Left ventricle myocardium inferior (tissue), 1 donor: ENCODE data around the gene STAT5A. TPM values are rescaled to one million over a fixed set of nuclear protein-coding genes. Genes with fewer than 3 reads are reported as not detected.

Experiments
- DNase-seq: peaks from one replicate; pipeline ENCODE4 v3.0.0-alpha.2; 2020
- H3K27ac ChIP-seq: fragments of 200-600 bp; replicated peaks from 2 replicates; pipeline ENCODE4 v1.8.0; 2021
- H3K27me3 ChIP-seq: fragments of 200-600 bp; 2 replicates; pipeline ENCODE4 v1.8.0; 2021; ENCODE audit warnings: low read depth
- H3K36me3 ChIP-seq: fragments of 200-600 bp; 2 replicates; pipeline ENCODE4 v1.8.0; 2021
- H3K4me1 ChIP-seq: fragments of 200-600 bp; 2 replicates; pipeline ENCODE4 v1.8.0; 2021
- H3K4me3 ChIP-seq: fragments of 200-600 bp; 2 replicates; pipeline ENCODE4 v1.8.0; 2021; ENCODE audit warnings: mild to moderate bottlenecking, moderate library complexity
- H3K9me3 ChIP-seq: fragments of 200-600 bp; replicated peaks from 2 replicates; pipeline ENCODE4 v1.8.0; 2021
- CTCF ChIP-seq: fragments of 200-600 bp; IDR thresholded peaks from 2 replicates; pipeline ENCODE4 v1.8.0; 2021; ENCODE audit warnings: antibody characterized with exemption, mild to moderate bottlenecking, borderline replicate concordance
- intact Hi-C: fragments of 100-400 bp; cut with micrococcal nuclease; formaldehyde crosslinking; loops from one replicate; pipeline ENCODE4 v1.11.0; 2022
- total RNA-seq: library from RNA; stranded (reverse); fragmentation: NEBNext Ultra II Directional; extraction: Animal tissue kit (Norgen Biotek cat#: 25700); gene quantifications from one replicate; pipeline ENCODE4 v1.2.1, GENCODE V29; 2021
- donor health status: DM: no; HTN: yes; CAD: no; lungs with severe emphysema.

The STAT5A gene
- total RNA-seq, 1 donor from 2014 or later, result 16.7 TPM

- H3K36me3 ChIP-seq, result no peaks in the 10 kb centered on the region
- peaks cover 10% of the 10 kb centered on the region for H3K4me1 ChIP-seq
- no peaks in the 10 kb centered on the region for H3K9me3 ChIP-seq
- no peak overlapping the region for H3K4me3 ChIP-seq
- intact Hi-C loops, result no loop called here
- DNase-seq, result no peak
- no peaks in the 10 kb centered on the region for H3K27me3 ChIP-seq
- TF ChIP-seq CTCF, result no peak
- no peak overlapping the region for H3K27ac ChIP-seq
Observed at GRCh38 chr17:42266918-42267766, 21.2 kb upstream of the STAT5A start.

- Histone ChIP-seq H3K4me1 (peaks cover 21% of the 10 kb centered on the region), H3K4me3 (no peak overlapping the region), H3K9me3 (no peaks in the 10 kb centered on the region), H3K27me3 (no peaks in the 10 kb centered on the region), H3K27ac (no peak overlapping the region), H3K36me3 (no peaks in the 10 kb centered on the region)
- no peak for DNase-seq
- intact Hi-C loops, result no loop called here
- no peak for TF ChIP-seq CTCF
Observed at GRCh38 chr17:42268236-42268635, 20.1 kb upstream of the STAT5A start.

- H3K27ac ChIP-seq, result no peak overlapping the region
- intact Hi-C loops, result no loop called here
- H3K4me1 ChIP-seq, result peaks cover 40% of the 10 kb centered on the region
Observed at GRCh38 chr17:42270170-42270535, 18.1 kb upstream of the STAT5A start.

GRCh38 chr17:42270596-42270995 lies 17.7 kb upstream of the STAT5A start:
- Histone ChIP-seq H3K9me3 (no peaks in the 10 kb centered on the region), H3K4me3 (no peak overlapping the region), H3K27me3 (no peaks in the 10 kb centered on the region), H3K4me1 (peaks cover 45% of the 10 kb centered on the region), H3K27ac (no peak overlapping the region), H3K36me3 (no peaks in the 10 kb centered on the region)
- no peak for TF ChIP-seq CTCF
- intact Hi-C loops, result no loop called here
- no peak for DNase-seq

More at GRCh38 chr17:42270170-42270535, 18.1 kb upstream of the STAT5A start:
- DNase-seq, result no peak
- H3K4me3 ChIP-seq, result no peak overlapping the region
- H3K27me3 ChIP-seq, result no peaks in the 10 kb centered on the region
- H3K36me3 ChIP-seq, result no peaks in the 10 kb centered on the region
- H3K9me3 ChIP-seq, result no peaks in the 10 kb centered on the region
- no peak for TF ChIP-seq CTCF

- no peaks in the 10 kb centered on the region for H3K36me3 ChIP-seq
- DNase-seq, result no peak
- intact Hi-C loops, result no loop called here
- H3K27me3 ChIP-seq, result no peaks in the 10 kb centered on the region
- no peaks in the 10 kb centered on the region for H3K9me3 ChIP-seq
- no peak overlapping the region for H3K4me3 ChIP-seq
- no peak overlapping the region for H3K27ac ChIP-seq
- TF ChIP-seq CTCF, result no peak
- peaks cover 48% of the 10 kb centered on the region for H3K4me1 ChIP-seq
Observed at GRCh38 chr17:42271006-42271778, 17.1 kb upstream of the STAT5A start.
